GM10847 (cell line): ENCODE results near the gene MLXIP.

Source experiments
- POLR2A ChIP-seq: IDR thresholded peaks from 2 replicates; pipeline ENCODE4 v1.6.1; 2011; ENCODE audit not compliant: insufficient read length; ENCODE audit errors: extremely low read depth

The MLXIP gene

GRCh38 chr12:122078141-122079032 lies at the start of gene MLXIP:
TSS of gene MLXIP (plus strand) at chr12:122078756. CDS start at chr12:122078854, 98 bp downstream.
- TF ChIP-seq POLR2A: peak; percentile 75

DNA sequence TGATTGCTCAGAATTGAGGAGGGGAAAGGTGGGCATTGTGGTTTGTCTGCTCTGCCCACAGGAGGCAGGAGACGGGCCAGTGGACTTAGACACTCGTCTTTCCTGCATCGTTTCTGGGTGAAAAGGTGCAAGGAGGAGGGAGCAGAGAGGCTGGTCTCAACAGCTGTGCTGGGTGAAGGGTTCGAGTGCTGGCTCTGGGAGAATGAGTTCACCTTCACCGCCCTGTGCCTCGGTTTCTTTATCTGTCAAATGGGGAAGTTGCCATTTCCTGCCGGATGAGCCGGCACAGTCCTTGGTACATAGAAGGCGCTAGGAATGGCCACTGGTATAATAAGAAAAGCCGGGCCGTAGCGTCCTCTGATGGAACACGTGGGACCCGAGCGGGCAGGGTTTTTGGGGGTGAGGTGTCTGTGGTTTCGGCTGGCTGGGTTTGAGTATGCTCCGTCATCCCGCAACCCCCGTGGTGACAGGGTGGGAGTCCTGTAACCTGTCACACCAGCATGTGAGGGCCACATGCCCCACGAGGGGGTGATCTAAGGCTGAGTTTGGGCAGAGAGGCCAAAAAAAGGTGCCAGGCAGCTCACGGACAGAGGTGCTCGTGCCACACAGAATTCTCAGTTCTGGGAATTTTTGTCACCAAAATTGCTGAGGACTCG lies 49.5 kb upstream of the MLXIP start:
- no peak for TF ChIP-seq POLR2A

- no peak for TF ChIP-seq POLR2A
Observed at GRCh38 chr12:122029620-122030423, 48.7 kb upstream of the MLXIP start.

DNA sequence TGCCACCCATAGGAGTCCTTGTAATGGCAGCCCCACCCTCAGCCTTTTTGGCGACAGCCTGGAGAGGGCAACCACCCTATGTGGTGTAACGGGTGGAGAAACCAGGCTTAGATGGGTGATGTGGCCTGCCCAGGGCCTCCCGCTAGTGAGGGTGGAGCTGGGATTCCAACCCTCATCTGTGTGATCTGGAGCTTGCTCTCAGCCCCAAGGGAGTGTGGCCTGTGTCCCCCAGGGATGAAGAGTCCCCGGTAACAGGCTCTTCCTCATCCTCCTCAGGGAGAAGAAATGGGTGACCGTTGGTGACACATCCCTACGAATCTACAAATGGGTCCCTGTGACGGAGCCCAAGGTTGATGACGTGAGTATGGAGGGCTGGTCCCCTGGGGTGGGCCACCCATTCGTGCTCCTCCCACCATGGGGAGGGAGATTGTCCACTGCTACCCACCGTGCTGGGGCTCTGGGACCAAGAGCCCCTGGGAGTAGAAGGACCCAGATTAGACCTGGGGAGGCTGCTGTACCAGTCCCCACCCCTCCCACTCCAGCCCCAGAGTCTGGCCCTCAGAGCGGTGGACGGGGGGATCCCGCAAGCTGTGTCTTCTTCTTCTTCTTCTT lies 48.0 kb upstream of the MLXIP start:
- TF ChIP-seq POLR2A: no peak

- TF ChIP-seq POLR2A: no peak
Observed at GRCh38 chr12:122031342-122032216, 47.0 kb upstream of the MLXIP start.

GRCh38 chr12:122032580-122032979 lies 46.0 kb upstream of the MLXIP start:
- no peak for TF ChIP-seq POLR2A

- TF ChIP-seq POLR2A: no peak
Observed at GRCh38 chr12:122035292-122035691, 43.3 kb upstream of the MLXIP start.

DNA sequence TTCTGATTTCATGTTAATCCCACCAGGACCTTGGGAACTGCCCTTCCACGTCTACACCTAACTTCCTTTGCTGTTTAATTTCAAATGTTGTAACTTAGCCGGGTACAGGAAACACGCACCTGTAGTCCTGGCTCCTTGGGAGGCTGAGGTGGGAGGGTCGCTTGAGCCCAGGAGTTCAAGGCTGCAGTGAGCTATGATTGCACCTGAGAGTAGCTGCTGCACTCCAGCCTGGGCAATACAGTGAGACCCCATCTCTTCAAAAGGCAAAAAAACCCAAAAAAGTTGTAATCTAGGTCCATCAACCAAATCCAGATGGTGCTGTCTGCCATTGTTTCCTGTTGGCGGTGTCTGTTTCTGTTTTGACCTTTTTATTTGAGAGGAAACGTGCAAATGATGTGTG lies 42.4 kb upstream of the MLXIP start:
- TF ChIP-seq POLR2A: no peak

- no peak for TF ChIP-seq POLR2A
Observed at GRCh38 chr12:122040579-122041386, 37.8 kb upstream of the MLXIP start.

DNA sequence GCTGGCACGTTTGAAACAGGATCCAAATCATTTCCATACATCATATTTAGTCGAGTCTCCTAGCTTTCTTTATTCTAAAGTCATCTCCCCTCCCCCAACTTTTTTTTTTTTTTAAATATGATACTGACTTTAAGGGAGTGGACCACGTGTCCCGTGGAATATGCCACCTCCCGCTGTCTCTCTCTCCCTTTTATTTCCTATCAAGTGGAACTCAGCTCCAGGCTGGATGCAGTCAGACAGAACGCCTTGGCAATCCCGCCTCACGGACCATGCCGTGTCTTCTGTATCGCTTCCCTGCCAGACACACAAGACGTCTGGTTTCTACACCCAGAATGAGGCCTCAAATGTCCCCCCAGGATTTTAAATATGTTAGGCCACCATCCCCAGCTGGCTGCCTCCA lies 35.6 kb upstream of the MLXIP start:
- TF ChIP-seq POLR2A: no peak

DNA sequence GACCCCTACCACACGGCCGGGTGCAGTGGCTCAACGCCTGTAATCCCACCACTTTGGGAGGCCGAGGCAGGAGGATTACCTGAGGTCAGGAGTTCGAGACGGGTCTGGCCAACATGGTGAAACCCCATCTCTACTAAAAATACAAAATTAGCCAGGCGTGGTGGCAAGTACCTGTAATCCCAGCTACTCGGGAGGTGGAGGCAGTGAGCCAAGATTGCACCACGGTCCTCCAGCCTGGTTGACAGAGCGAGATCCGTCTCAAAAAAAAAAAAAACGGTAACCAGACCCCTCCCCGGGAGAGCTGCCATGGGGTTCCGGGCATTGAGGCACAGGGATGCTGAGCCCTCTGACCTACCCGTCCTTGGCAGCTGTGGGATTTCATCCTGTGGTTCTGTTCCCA lies 35.1 kb upstream of the MLXIP start:
- TF ChIP-seq POLR2A: no peak

GRCh38 chr12:122045262-122045661 lies 33.3 kb upstream of the MLXIP start:
- no peak for TF ChIP-seq POLR2A

DNA sequence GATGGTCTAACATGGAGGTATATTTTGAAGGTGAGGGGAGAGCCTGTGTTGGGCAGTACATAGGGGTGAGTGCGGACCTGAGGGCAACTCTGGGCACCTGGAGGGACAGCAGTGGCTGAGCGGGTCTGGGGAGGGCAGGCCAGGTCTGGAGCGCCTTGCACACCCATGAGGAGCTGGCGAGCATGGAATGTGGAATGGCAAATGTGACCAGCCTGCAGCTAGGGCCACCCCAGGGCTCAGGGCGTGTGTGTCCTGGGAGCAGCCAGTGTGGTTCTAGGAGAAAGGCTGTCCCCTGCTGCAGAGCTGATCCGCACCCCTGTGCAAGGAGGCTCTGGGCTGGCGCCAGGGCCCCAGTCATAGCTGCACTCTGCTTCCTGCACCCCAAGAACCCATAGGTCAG lies 32.4 kb upstream of the MLXIP start:
- no peak for TF ChIP-seq POLR2A
